ENCODE measurements around the gene SLC24A3.

SLC24A3 gene

DNA sequence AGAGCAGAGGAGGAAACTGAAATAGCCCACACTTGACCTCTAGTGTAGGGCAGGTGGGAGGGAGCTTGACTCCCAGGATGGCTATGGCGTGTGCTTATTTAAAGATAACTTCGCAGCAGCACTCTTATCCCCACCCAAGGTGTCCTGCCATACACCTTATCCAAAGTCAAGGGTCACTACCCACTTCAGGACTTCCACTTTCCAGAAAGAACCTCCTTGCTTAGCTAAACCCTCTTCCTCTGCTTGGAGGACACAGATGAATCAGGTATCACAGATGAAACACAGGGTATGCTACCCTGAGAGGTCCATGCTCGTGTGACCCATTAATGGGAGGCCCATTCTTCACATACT, 547.9 kb downstream of the SLC24A3 start:
- TF ChIP-seq, protein P1, sequence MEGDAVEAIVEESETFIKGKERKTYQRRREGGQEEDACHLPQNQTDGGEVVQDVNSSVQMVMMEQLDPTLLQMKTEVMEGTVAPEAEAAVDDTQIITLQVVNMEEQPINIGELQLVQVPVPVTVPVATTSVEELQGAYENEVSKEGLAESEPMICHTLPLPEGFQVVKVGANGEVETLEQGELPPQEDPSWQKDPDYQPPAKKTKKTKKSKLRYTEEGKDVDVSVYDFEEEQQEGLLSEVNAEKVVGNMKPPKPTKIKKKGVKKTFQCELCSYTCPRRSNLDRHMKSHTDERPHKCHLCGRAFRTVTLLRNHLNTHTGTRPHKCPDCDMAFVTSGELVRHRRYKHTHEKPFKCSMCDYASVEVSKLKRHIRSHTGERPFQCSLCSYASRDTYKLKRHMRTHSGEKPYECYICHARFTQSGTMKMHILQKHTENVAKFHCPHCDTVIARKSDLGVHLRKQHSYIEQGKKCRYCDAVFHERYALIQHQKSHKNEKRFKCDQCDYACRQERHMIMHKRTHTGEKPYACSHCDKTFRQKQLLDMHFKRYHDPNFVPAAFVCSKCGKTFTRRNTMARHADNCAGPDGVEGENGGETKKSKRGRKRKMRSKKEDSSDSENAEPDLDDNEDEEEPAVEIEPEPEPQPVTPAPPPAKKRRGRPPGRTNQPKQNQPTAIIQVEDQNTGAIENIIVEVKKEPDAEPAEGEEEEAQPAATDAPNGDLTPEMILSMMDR (IDR thresholded peaks at IDR 0.05; ENCODE audit: low read depth, low read length) = no peak
- H3K4me3 ChIP-seq (replicated peaks in 1 of 2; ENCODE audit: low read depth in 2 of 2, low read length in 2 of 2) = no peak overlapping the region
- DNase-seq (ENCODE audit: low read depth in 2 of 2) = no peak

DNA sequence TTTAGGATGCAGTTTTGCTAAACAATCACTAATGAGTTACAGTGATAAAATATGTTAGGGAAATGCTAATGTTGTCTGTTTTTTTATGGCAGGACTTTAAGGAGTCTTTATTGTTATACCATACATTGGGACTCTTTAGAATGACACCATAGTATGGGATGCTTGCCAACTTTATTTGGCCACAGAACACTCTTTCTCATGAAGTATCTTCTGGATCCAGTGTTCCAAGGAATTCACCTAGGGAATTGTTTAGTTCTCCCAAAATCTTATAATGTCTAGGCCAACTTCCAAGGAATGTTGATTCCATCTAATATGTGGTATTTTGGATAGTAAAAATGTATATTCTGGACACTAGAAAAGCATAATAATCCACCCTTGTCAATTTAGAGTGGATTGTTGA, 548.9 kb downstream of the SLC24A3 start:
- TF ChIP-seq, protein P1 (IDR thresholded peaks at IDR 0.05; ENCODE audit: low read depth, low read length) = no peak
- no peak for DNase-seq (ENCODE audit: low read depth in 2 of 2)
- H3K4me3 ChIP-seq (replicated peaks in 1 of 2; ENCODE audit: low read depth in 2 of 2, low read length in 2 of 2) = no peak overlapping the region

DNA sequence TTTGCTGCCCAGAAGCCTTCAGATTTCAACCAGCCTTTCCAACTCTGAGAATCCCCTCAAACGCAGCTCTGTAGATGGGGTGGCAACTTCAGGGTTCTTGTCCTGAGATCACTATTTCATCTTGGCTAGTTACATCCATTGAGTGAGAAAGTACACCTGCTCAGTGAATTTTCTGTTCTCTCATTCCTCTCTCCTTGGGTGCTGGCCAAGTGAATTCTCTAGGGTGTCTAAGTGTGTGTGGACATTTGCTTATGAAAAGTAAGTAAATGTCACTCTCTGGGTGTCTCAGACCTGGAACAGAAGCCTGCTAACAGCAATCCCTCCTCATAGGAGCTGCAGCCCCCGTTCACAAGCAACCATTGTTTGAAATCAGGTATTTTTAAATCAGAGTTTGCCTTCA, 549.4 kb downstream of the SLC24A3 start:
- peak in 1 of 2 donors; percentile 26 for DNase-seq (ENCODE audit: low read depth in 2 of 2)
- TF ChIP-seq, protein P1 (IDR thresholded peaks at IDR 0.05; ENCODE audit: low read depth, low read length) = no peak
- no peak overlapping the region for H3K4me3 ChIP-seq (replicated peaks in 1 of 2; ENCODE audit: low read depth in 2 of 2, low read length in 2 of 2)

DNA sequence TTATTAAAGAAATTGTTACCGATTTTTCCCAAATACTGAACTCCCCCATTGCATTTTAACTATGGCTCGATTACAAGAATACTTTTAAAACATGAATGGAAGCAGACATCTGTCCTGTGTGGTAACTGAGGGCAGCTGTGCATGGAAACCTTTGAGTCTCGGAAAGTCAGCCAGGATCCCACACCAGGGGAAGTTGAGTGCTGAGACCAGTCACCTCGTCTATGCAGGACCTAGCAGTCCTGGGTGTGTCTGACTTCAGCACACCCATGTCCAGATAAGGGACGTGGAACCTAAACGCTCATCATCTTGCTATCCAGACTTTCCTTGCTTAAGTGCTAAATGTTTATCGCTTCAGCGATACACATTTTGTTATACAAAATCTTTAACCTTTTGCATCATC, 551.8 kb downstream of the SLC24A3 start:
- H3K4me3 ChIP-seq (replicated peaks in 1 of 2; ENCODE audit: low read depth in 2 of 2, low read length in 2 of 2) = no peak overlapping the region
- no peak for DNase-seq (ENCODE audit: low read depth in 2 of 2)
- TF ChIP-seq, protein P1 (IDR thresholded peaks at IDR 0.05; ENCODE audit: low read depth, low read length) = no peak

DNA sequence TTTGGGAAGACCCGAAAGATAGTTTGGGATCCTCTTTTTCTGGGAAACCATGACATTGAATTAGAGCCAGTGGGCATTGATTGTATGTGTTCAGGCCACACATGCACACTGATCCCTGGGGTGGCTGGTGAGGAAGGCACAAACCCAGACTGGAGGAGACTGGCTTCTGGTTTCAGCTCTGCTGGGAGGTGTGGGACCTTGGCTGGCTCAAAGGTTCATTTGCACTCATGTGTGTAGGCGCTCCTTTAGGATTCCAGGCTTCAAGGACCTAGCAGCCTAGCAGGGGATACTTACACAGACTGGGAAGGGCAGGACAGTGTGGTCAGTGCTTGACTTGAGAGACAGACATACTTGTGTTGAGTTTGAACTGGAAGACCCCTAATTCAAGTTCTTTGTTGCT, 552.8 kb downstream of the SLC24A3 start:
- TF ChIP-seq, protein P1 (IDR thresholded peaks at IDR 0.05; ENCODE audit: low read depth, low read length) = no peak
- H3K4me3 ChIP-seq (replicated peaks in 1 of 2; ENCODE audit: low read depth in 2 of 2, low read length in 2 of 2) = no peak overlapping the region
- DNase-seq (ENCODE audit: low read depth in 2 of 2) = no peak

DNA sequence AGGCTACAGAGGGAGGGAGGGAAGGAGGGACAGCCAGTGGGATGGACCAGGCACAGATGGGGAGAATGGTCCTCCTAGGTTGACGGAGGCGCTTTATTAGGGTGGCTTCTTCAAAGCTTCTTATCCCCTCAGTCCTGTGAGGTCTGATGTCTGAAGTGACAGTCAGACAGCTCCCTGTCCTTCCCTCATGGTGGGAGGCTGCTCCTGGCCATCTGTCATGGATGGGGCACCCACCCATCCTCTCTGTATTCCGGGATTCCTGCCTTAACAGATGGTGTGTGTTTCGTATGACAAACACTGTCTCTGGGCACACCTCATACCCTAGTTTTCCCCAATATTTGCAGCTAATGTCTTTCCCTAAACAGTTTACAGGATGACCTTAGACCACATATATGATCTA, 553.5 kb downstream of the SLC24A3 start:
- H3K4me3 ChIP-seq (replicated peaks in 1 of 2; ENCODE audit: low read depth in 2 of 2, low read length in 2 of 2) = no peak overlapping the region
- TF ChIP-seq, protein P1 (IDR thresholded peaks at IDR 0.05; ENCODE audit: low read depth, low read length) = no peak
- DNase-seq (ENCODE audit: low read depth in 2 of 2) = no peak

DNA sequence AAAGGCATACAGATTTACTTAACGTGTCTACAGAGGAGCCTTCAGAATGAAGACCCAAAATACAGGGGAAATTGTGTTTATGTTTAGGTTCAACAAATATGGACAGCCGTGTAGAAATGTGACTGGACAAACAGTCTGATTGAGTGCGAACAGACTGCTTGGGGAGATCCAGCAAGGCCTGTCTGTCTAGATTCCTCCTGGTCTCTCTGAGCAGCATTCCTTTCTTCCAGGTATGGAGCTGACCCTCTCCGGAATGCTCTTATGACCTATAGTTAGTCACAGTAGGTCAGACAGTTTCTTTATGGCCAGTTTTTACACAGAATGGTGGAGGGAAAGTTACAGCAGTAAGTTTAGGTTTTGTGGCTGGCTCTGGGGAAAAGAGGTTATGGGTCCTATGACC, 554.6 kb downstream of the SLC24A3 start:
- no peak for DNase-seq (ENCODE audit: low read depth in 2 of 2)
- TF ChIP-seq, protein P1 (IDR thresholded peaks at IDR 0.05; ENCODE audit: low read depth, low read length) = no peak
- H3K4me3 ChIP-seq (replicated peaks in 1 of 2; ENCODE audit: low read depth in 2 of 2, low read length in 2 of 2) = no peak overlapping the region

Measured in cardiac fibroblast (primary cell).